B cell (primary cell): ENCODE results near the gene MPP4.
"Not testable (repeated sequence)": the region's sequence is repeated elsewhere in the genome, so short reads cannot be mapped to it uniquely, and the experiment has no call there.

Source experiments
- EZH2 ChIP-seq: IDR thresholded peaks from 2 replicates; pipeline ENCODE4 v1.6.1; 2012; ENCODE audit warnings: borderline replicate concordance, low read depth, mild to moderate bottlenecking, moderate library complexity, low read length; ENCODE audit not compliant: insufficient read depth, poor library complexity, severe bottlenecking
- TF ChIP-seq, protein P1 (sequence below): fragments of 200-600 bp; IDR thresholded peaks from one replicate; pipeline ENCODE4 v1.8.0; 2022; ENCODE audit warnings: antibody characterized with exemption, mild to moderate bottlenecking

- TF ChIP-seq, protein P1, sequence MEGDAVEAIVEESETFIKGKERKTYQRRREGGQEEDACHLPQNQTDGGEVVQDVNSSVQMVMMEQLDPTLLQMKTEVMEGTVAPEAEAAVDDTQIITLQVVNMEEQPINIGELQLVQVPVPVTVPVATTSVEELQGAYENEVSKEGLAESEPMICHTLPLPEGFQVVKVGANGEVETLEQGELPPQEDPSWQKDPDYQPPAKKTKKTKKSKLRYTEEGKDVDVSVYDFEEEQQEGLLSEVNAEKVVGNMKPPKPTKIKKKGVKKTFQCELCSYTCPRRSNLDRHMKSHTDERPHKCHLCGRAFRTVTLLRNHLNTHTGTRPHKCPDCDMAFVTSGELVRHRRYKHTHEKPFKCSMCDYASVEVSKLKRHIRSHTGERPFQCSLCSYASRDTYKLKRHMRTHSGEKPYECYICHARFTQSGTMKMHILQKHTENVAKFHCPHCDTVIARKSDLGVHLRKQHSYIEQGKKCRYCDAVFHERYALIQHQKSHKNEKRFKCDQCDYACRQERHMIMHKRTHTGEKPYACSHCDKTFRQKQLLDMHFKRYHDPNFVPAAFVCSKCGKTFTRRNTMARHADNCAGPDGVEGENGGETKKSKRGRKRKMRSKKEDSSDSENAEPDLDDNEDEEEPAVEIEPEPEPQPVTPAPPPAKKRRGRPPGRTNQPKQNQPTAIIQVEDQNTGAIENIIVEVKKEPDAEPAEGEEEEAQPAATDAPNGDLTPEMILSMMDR = not testable (repeated sequence)
- not testable (repeated sequence) for TF ChIP-seq EZH2
These were observed 27.2 kb downstream of the MPP4 start for GRCh38 chr2:201671205-201671604.
